Endothelial cell of umbilical vein (primary cell): Measurements from ENCODE around the gene CFAP20DC. TPM values are rescaled to one million over a fixed set of nuclear protein-coding genes. Genes with fewer than 3 reads are reported as not detected.

Source experiments
- BruUV-seq: library from RNA; stranded (reverse); fragments of 400-500 nt; replicated peaks from 2 replicates; lab custom pipeline; 2021; lab: Mats Ljungman, UMichigan
- CTCF ChIA-PET: fragments of 300-600, 350-600 bp; sonication (Branson Sonifier 250); formaldehyde crosslinking; loops from one replicate; lab custom pipeline; 2021; ENCODE audit warnings: antibody characterized with exemption, inconsistent platforms; lab: Charles Lee
- POLR2A ChIA-PET: fragments of 300-600, 350-600 bp; sonication (Branson Sonifier 250); formaldehyde crosslinking; loops from one replicate; lab custom pipeline; 2021; ENCODE audit warnings: antibody characterized with exemption, inconsistent platforms; lab: Charles Lee
- DNase-seq: peaks from one replicate; pipeline ENCODE4 v3.0.0-alpha.2; 2011; ENCODE audit warnings: low read depth, low spot score
- FAIRE-seq: peaks from 2 replicates; lab custom pipeline; 2011; peaks lifted over from hg19 to GRCh38; lab: Jason Lieb, UNC
- H2AFZ ChIP-seq: 2 replicates; pipeline ENCODE4 v1.6.0; 2012; ENCODE audit warnings: low read depth, low read length, control low read depth, inconsistent platforms
- H3K27ac ChIP-seq: 2 replicates; pipeline ENCODE4 v1.5.1; 2011; ENCODE audit warnings: low read depth, mild to moderate bottlenecking, control low read depth, low read length, moderate library complexity; ENCODE audit not compliant: insufficient read depth
- H3K27me3 ChIP-seq, 2 experiments: 2 replicates each; pipeline versions ENCODE4 v1.6.0 to v1.6.1; 2011; ENCODE audit warnings: low read length in 2 of 2, mixed read lengths in 1 of 2; ENCODE audit not compliant: control insufficient read depth in 2 of 2, insufficient read depth in 2 of 2
- H3K36me3 ChIP-seq, 2 experiments: 2 replicates in 1 of 2; 3 replicates in 1 of 2; pipeline ENCODE4 v1.5.1; 2011; ENCODE audit warnings: low read length in 2 of 2, mild to moderate bottlenecking in 1 of 2, moderate library complexity in 1 of 2; ENCODE audit not compliant: control insufficient read depth in 2 of 2, insufficient read depth in 2 of 2; ENCODE audit errors: extremely low read depth in 1 of 2
- H3K4me1 ChIP-seq: 3 replicates; pipeline ENCODE4 v1.5.1; 2011; ENCODE audit warnings: mild to moderate bottlenecking, low read length; ENCODE audit not compliant: control insufficient read depth, insufficient read depth; ENCODE audit errors: extremely low read depth
- H3K4me2 ChIP-seq: 2 replicates; pipeline ENCODE4 v1.6.1; 2011; ENCODE audit warnings: low read length, control low read depth, mixed read lengths; ENCODE audit not compliant: insufficient read depth
- H3K4me3 ChIP-seq, 3 experiments: fragments of 200-600 bp in 1 of 3; sonication (generic), shearing (Covaris generic) in 1 of 3; replicated peaks in 1 of 3; 2 replicates each; pipeline ENCODE4 v1.5.1; 2011 to 2016; ENCODE audit warnings: control low read depth in 3 of 3, low read length in 3 of 3, mild to moderate bottlenecking in 2 of 3, inconsistent platforms in 1 of 3, low read depth in 1 of 3, moderate library complexity in 1 of 3; ENCODE audit not compliant: insufficient read depth in 1 of 3
- H3K79me2 ChIP-seq: 2 replicates; pipeline ENCODE4 v1.6.0; 2012; ENCODE audit warnings: low read length, inconsistent platforms; ENCODE audit not compliant: control insufficient read depth, insufficient read depth
- H3K9ac ChIP-seq: replicated peaks from 2 replicates; pipeline ENCODE3; 2011; ENCODE audit warnings: low read length, control low read depth; ENCODE audit not compliant: insufficient read depth; ENCODE audit errors: extremely low read depth
- H3K9me1 ChIP-seq: replicated peaks from 3 replicates; pipeline ENCODE4 v1.6.0; 2011; ENCODE audit warnings: mild to moderate bottlenecking, low read length; ENCODE audit not compliant: control insufficient read depth, insufficient read depth; ENCODE audit errors: extremely low read depth
- H3K9me3 ChIP-seq: replicated peaks from 2 replicates; pipeline ENCODE4 v1.5.1; 2012; ENCODE audit warnings: low read length, inconsistent platforms; ENCODE audit not compliant: control insufficient read depth, insufficient read depth
- H4K20me1 ChIP-seq: replicated peaks from 2 replicates; pipeline ENCODE3; 2011; ENCODE audit warnings: mild to moderate bottlenecking, low read length; ENCODE audit not compliant: control insufficient read depth, insufficient read depth; ENCODE audit errors: extremely low read depth
- EZH2 ChIP-seq: IDR thresholded peaks from 2 replicates; pipeline ENCODE4 v1.6.1; 2012; ENCODE audit warnings: borderline replicate concordance, low read depth, mild to moderate bottlenecking, moderate library complexity, low read length, inconsistent platforms; ENCODE audit not compliant: severe bottlenecking
- FOS ChIP-seq: IDR thresholded peaks from 2 replicates; pipeline ENCODE4 v1.6.1; 2011; ENCODE audit warnings: mild to moderate bottlenecking, low read length, moderate library complexity, borderline replicate concordance; ENCODE audit not compliant: insufficient read depth
- GATA2 ChIP-seq: IDR thresholded peaks from 2 replicates; pipeline ENCODE4 v1.7.0; 2011; ENCODE audit warnings: low read depth, mild to moderate bottlenecking, moderate library complexity, mixed read lengths, low read length; ENCODE audit not compliant: insufficient read length, insufficient read depth
- JUN ChIP-seq: IDR thresholded peaks from 2 replicates; pipeline ENCODE4 v1.6.1; 2011; ENCODE audit warnings: borderline replicate concordance, low read depth; ENCODE audit not compliant: insufficient read length, insufficient read depth
- MAX ChIP-seq: IDR thresholded peaks from 2 replicates; pipeline ENCODE4 v1.6.1; 2011; ENCODE audit not compliant: insufficient read depth, insufficient read length
- MYC ChIP-seq: IDR thresholded peaks from one replicate; pipeline ENCODE4 v1.6.1; 2011; ENCODE audit warnings: mild to moderate bottlenecking, low read depth, low read length
- POLR2A ChIP-seq: IDR thresholded peaks from 2 replicates; pipeline ENCODE4 v1.6.1; 2012; ENCODE audit warnings: low read depth, mild to moderate bottlenecking, control low read depth, low read length
- POLR2AphosphoS5 ChIP-seq: IDR thresholded peaks from 2 replicates; pipeline ENCODE4 v1.6.1; 2012; ENCODE audit warnings: low read depth, mild to moderate bottlenecking, control low read depth, low read length, moderate library complexity; ENCODE audit not compliant: insufficient read depth
- dilution Hi-C: fragments of 300-500 bp; cut with MboI; formaldehyde crosslinking; loops from one replicate; pipeline ENCODE4 v1.15.0; 2019; ENCODE audit warnings: low sequenced_read_pairs; ENCODE audit not compliant: extremely low pct_ligation_motif_present
- intact Hi-C: fragments of 100-400 bp; cut with micrococcal nuclease; formaldehyde crosslinking; loops from one replicate; pipeline ENCODE4 v1.10.0; 2022
- polyA plus RNA-seq, 4 experiments: library from polyadenylated mRNA; depleted of rRNA in 3 of 4; stranded (reverse) in 3 of 4; unstranded in 1 of 4; fragments of >200 nt; gene quantifications; 2 replicates each; pipeline versions ENCODE4 v1.2.1 to v1.2.3, GENCODE V29; 2011 to 2012; ENCODE audit warnings: missing spikeins in 1 of 4
- total RNA-seq: library from RNA; stranded (reverse); gene quantifications from 2 replicates; pipeline ENCODE4 v1.2.3, GENCODE V29; 2021
- TF ChIP-seq, protein P1 (sequence below), 2 donors: IDR thresholded peaks; 1 replicate in 1 of 2; 2 replicates in 1 of 2; pipeline ENCODE4 v1.5.1; 2011; ENCODE audit warnings: low read length in 2 of 2, mild to moderate bottlenecking in 2 of 2, moderate library complexity in 2 of 2, control low read depth in 1 of 2, inconsistent platforms in 1 of 2, low read depth in 1 of 2; ENCODE audit not compliant: insufficient read depth in 1 of 2; ENCODE audit errors: extremely low read depth in 1 of 2

Gene CFAP20DC
- total and polyA plus RNA-seq, 2 donors (not counting 3 experiments of a cell fraction or from before 2014, with no cell fraction given) = 0.92 to 2.1 TPM

GRCh38 chr3:58748024-58748423 is 301.8 kb downstream of the CFAP20DC start:
- intact Hi-C loops = no loop called here
- POLR2A ChIA-PET = no interaction called here

More at GRCh38 chr3:58748024-58748423, 301.8 kb downstream of the CFAP20DC start:
- Histone ChIP-seq H3K4me3 (no peak overlapping the region), H3K27me3 (peaks cover 0 to 5% of the 10 kb centered on the region in 2 experiments), H3K9ac (no peak overlapping the region), H3K79me2 (no peaks in the 10 kb centered on the region), H3K9me1 (no peaks in the 10 kb centered on the region), H3K9me3 (no peaks in the 10 kb centered on the region), H3K27ac (no peak overlapping the region), H3K4me2 (no peak overlapping the region), H3K36me3 (no peaks in the 10 kb centered on the region), H2AFZ (no peak overlapping the region), H3K4me1 (no peaks in the 10 kb centered on the region), H4K20me1 (no peaks in the 10 kb centered on the region)
- CTCF ChIA-PET = no interaction called here
- dilution Hi-C loops = no loop called here
- DNase-seq (no peak), FAIRE-seq (no peak)
- TF ChIP-seq EZH2 (no peak), POLR2A (no peak), MYC (no peak), JUN (no peak), FOS (no peak), MAX (no peak), GATA2 (no peak), POLR2AphosphoS5 (no peak)
- TF ChIP-seq, protein P1, sequence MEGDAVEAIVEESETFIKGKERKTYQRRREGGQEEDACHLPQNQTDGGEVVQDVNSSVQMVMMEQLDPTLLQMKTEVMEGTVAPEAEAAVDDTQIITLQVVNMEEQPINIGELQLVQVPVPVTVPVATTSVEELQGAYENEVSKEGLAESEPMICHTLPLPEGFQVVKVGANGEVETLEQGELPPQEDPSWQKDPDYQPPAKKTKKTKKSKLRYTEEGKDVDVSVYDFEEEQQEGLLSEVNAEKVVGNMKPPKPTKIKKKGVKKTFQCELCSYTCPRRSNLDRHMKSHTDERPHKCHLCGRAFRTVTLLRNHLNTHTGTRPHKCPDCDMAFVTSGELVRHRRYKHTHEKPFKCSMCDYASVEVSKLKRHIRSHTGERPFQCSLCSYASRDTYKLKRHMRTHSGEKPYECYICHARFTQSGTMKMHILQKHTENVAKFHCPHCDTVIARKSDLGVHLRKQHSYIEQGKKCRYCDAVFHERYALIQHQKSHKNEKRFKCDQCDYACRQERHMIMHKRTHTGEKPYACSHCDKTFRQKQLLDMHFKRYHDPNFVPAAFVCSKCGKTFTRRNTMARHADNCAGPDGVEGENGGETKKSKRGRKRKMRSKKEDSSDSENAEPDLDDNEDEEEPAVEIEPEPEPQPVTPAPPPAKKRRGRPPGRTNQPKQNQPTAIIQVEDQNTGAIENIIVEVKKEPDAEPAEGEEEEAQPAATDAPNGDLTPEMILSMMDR (IDR thresholded peaks at IDR 0.05; ENCODE audit: extremely low read depth in 1 of 2, insufficient read depth in 1 of 2, low read depth in 1 of 2, low read length in 2 of 2) = no peak
- no TSS peak for BruUV-seq
